Stromal cell of bone marrow (primary cell): ENCODE data around the gene TRIM26.

Experiments used
- DNase-seq: peaks from one replicate; pipeline ENCODE4 v3.0.0-alpha.2; 2012; ENCODE audit warnings: low read depth

Gene TRIM26

GRCh38 chr6:30211306-30211705 is 1.9 kb downstream of the TRIM26 start:
- DNase-seq = no peak

- DNase-seq = no peak
Observed at GRCh38 chr6:30207619-30208295, 5.4 kb downstream of the TRIM26 start.

- no peak for DNase-seq
Observed at GRCh38 chr6:30206799-30207618, 6.2 kb downstream of the TRIM26 start.

DNA sequence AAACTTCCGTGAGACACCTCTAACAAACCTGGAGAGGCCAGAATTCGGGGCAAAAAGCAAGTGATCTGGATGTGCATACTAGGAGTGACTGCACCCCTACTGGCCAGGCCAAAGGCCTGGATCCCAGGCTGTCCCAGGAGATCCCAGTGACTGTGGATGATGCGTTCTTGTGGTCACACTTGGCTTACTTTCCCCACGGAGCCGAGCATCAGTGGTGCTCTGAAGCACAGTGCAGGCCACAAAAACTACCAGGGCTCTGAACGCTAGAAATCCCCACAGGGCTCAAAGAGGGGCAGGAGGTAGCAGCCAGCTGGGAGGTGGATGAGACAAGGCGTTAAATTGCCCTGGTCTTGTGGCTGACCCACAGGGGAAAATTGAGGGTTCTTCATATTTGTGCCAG is 7.1 kb downstream of the TRIM26 start:
- DNase-seq = peak; percentile 39

GRCh38 chr6:30204116-30204515 is 9.1 kb downstream of the TRIM26 start:
- DNase-seq = no peak

- DNase-seq = no peak
Observed at GRCh38 chr6:30202366-30202765, 10.8 kb downstream of the TRIM26 start.

DNA sequence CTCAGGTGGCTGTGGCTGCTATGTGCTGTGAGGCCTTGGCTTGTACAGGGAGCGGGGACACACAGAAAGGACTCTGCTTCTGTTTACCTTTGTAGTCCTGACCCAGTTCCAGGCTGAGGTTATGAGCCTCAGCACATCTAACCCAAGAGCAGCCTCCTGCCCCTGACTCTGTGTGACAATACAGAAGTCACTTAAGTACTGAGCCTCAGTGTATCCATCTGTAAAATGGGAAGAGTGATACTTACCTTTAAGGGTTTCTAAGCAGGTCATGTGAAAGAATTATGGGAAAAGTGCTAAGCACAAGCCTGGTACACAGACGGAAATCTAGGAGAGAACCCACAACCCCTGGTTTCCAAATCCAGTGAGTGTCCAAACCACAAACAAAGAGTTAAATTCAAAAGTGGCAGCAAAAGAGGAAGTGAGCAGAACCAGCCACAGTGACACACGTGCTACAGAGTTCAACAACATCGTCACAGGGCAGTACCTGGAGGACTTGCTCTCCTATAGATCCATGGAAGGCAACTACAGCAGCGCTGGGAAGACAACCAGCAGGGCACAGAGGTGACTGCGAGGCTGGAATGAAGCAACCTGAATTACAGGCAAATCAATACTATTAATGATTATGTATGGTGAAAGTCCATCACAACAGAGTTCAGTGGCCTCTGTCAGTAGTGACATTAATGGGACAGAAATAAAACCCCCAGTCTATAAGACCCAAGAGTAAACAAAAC is 12.5 kb downstream of the TRIM26 start:
- no peak for DNase-seq

DNA sequence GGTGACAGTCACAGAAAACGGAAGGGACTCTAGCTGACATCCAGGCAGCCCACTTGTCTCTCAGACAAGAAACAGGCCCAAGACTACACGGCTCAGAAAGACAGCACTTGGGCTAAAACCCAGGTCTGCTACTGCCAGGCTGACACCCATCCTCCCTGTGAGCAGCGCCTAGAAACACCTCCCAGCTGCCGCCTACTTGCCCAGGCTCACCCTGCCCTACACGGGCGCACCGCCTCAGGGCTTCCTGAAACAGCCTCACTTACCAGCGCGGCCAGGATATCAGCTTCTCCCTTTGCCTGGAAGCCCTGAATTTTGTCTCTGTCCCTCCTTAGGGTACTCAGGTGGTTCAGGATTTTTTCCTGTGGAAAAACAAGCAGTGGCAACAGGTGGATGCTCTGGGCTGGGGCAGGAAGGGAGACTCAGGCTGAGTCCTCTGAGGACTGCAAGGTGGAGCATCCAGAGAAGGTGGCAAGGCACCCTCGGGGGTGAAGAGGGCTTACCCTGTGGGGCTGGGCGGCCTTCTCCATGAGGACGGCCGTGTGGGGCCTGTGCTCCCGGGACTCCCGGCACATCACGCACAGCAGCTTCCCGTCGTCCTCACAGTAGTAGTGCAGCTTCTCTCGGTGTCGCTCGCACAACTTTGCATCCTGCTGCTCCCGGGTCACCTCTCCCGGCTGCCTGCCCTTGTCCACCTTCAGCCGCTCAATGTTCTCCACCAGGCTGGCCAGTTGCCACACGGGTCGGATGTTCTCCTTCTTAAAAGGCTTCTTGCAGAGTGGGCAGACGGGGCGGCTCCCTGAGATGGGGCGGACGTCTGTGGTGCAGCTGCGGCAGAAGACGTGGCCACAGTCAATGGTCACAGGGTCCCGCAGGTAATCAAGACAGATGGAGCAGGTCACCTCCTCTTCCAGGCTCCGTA is 14.8 kb downstream of the TRIM26 start:
- DNase-seq = no peak

DNA sequence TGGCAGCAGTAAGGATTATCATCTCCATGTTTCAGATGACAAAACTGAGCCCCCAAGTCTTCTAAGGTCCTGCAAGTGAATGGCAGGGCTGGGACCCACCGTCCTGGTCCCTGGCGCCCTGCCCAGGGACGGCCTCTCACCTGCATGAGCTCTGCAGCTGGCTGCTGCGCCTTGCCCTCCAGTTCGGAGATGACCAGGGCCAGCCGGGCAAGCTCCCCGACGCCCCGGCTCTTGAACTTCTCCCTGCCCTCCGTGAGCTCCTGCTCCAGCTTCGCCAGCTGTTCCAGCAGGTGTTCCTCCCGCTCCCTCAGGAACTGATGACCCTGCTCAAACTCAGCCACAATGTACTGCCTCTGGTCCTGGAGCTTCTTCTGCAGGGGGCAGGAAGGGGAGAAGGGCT is 16.8 kb downstream of the TRIM26 start:
- DNase-seq = no peak

GRCh38 chr6:30195951-30196350 is 17.3 kb downstream of the TRIM26 start:
- DNase-seq = no peak

GRCh38 chr6:30194797-30195690 is 18.2 kb downstream of the TRIM26 start:
- no peak for DNase-seq

DNA sequence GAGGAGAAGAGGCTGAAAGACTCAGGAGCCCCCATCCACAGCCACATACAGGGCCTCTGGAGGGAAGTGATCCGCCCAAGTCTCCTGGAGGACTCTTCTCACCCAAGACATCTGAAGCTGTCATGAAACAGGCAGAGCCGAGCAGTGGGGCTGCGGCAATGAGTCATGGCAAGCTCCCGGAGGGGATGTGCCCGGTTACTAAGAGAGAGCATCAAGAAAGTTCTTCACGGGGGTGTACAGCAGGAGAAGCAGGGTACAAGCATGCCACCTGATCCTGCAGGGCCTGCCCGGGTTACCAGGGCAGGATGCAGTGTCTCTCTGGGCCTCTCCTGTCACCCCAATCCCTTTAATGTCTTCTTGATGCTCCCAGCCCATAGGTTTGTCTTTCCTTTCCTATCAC is 21.1 kb downstream of the TRIM26 start:
- DNase-seq = no peak

- DNase-seq = no peak
Observed at GRCh38 chr6:30188541-30188940, 24.7 kb downstream of the TRIM26 start.

DNA sequence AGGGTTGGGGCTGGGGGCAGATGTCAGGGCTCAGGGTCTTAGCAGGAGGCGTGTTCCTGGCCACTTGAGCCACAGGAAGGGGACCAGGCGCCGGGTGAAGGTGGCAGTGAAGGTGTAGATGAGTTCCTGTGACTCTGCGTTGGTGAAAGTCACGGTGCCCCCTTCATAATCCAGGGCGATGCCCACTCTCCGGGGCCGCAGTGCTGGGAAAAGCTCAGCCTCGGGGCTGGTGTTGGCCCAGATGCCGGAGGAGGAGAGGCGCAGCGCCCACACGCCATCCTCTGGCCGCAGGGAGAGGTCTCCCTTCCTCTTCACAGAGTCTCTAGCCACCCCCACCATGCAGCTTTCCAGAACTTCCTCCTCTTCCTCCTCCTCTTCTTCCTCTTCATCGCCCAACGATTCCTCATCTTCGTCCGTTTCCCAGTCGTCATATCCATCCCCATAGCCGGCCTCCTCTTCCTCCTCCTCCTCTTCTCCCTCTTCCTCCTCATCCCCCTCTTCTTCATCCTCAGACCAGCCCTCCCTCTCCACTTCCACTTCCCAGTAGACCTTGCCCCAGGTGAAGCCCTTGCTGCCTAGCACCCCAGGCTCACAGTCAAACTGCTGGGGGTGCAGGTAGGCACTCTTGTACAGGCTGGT is 27.2 kb downstream of the TRIM26 start:
- no peak for DNase-seq

GRCh38 chr6:30184417-30185031 is 28.7 kb downstream of the TRIM26 start:
- no peak for DNase-seq

GRCh38 chr6:30180145-30180544 is 33.1 kb downstream of the TRIM26 start:
- no peak for DNase-seq

DNA sequence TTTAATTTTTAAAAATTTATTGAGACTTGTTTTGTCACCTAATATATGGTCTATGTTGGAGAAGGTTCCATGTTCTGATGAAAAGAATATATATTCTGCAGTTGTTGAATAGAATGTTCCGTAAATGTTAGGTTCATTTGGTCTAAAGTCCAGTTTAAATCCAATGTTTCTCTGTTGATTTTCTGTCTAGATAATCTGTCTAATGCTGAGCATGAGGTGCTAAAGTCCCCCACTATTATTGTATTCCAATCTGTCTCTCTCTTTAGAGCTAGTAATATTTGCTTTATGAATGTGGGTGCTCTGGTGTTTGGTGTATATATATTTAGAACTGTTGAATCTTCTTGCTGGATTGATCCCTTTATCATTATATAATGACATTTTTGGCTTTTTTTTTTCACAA is 34.4 kb downstream of the TRIM26 start:
- DNase-seq = no peak

- DNase-seq = no peak
Observed at GRCh38 chr6:30175765-30176164, 37.4 kb downstream of the TRIM26 start.

DNA sequence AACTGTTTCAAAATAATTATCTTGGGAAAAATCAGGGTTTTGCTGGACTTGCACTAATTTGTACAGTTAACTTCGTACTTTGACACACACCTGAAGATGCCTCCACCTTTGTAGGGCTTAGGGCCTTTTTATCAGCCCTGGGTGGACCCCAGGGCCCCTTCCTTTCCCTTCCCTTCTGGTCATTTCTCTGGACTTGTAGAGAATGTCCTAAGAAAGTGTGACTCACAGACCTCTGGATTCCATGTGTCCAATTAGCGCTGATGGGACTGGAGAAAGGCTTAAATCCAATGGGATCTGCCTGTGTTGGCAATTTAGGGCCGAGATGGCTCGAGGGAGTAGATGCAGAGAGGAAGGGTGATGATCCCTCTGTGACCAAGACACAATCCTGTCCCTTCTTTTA is 40.5 kb downstream of the TRIM26 start:
- no peak for DNase-seq
